Nephron (organoid): Measurements from ENCODE around the gene EHD4.

Experiments used
- H3K27ac Mint-ChIP-seq, 3 experiments: 2 replicates each; pipeline ENCODE4 v1.8.0; 2020; ENCODE audit warnings: mixed read lengths in 3 of 3, mild to moderate bottlenecking in 2 of 3, moderate library complexity in 1 of 3
- H3K27me3 Mint-ChIP-seq: 2 replicates; pipeline ENCODE4 v1.8.0; 2021; ENCODE audit warnings: low read depth, mild to moderate bottlenecking, moderate library complexity, mixed read lengths
- H3K36me3 Mint-ChIP-seq: 2 replicates; pipeline ENCODE4 v1.8.0; 2020; ENCODE audit warnings: low read depth, mixed read lengths
- H3K4me1 Mint-ChIP-seq: 2 replicates; pipeline ENCODE4 v1.8.0; 2020; ENCODE audit warnings: mixed read lengths
- H3K4me3 Mint-ChIP-seq, 3 experiments: 2 replicates each; pipeline ENCODE4 v1.8.0; 2020; ENCODE audit warnings: mild to moderate bottlenecking in 3 of 3, mixed read lengths in 3 of 3, moderate library complexity in 2 of 3
- H3K9me3 Mint-ChIP-seq: 2 replicates; pipeline ENCODE4 v1.8.0; 2020; ENCODE audit warnings: mixed read lengths
- CTCF ChIP-seq, 3 experiments: fragments of 200-600 bp; sonication (generic); IDR thresholded peaks; one replicate each; pipeline ENCODE4 v1.5.0; 2021; ENCODE audit warnings: antibody characterized with exemption in 3 of 3; ENCODE audit not compliant: unreplicated experiment in 3 of 3

EHD4 gene

GRCh38 chr15:41852736-41853590, 119.4 kb downstream of the EHD4 start:
- H3K27ac Mint-ChIP-seq, result no peak overlapping the region
- H3K27me3 Mint-ChIP-seq, result peaks cover 4% of the 10 kb centered on the region

GRCh38 chr15:41851755-41852370, 120.5 kb downstream of the EHD4 start:
- Mint-ChIP-seq H3K36me3 (peaks cover 14% of the 10 kb centered on the region), H3K4me3 (no peak overlapping the region), H3K27me3 (peaks cover 4% of the 10 kb centered on the region), H3K9me3 (no peaks in the 10 kb centered on the region), H3K27ac (no peak overlapping the region), H3K4me1 (peaks cover 22% of the 10 kb centered on the region)
- TF ChIP-seq CTCF (IDR thresholded peaks at IDR 0.05; ENCODE audit: unreplicated experiment in 3 of 3), result no peak

More at GRCh38 chr15:41852736-41853590, 119.4 kb downstream of the EHD4 start:
- Mint-ChIP-seq H3K4me3 (no peak overlapping the region), H3K36me3 (peaks cover 7% of the 10 kb centered on the region), H3K4me1 (peaks cover 22% of the 10 kb centered on the region), H3K9me3 (no peaks in the 10 kb centered on the region)
- TF ChIP-seq CTCF (IDR thresholded peaks at IDR 0.05; ENCODE audit: unreplicated experiment in 3 of 3), result no peak

GRCh38 chr15:41851167-41851523, 121.2 kb downstream of the EHD4 start:
- H3K4me3 Mint-ChIP-seq, result no peak overlapping the region
- H3K4me1 Mint-ChIP-seq, result peaks cover 22% of the 10 kb centered on the region
- no peaks in the 10 kb centered on the region for H3K9me3 Mint-ChIP-seq
- TF ChIP-seq CTCF (IDR thresholded peaks at IDR 0.05; ENCODE audit: unreplicated experiment in 3 of 3), result no peak
- H3K27ac Mint-ChIP-seq, result no peak overlapping the region
- peaks cover 14% of the 10 kb centered on the region for H3K36me3 Mint-ChIP-seq
- H3K27me3 Mint-ChIP-seq, result peaks cover 4% of the 10 kb centered on the region

- Mint-ChIP-seq H3K4me1 (peaks cover 17% of the 10 kb centered on the region), H3K4me3 (no peak overlapping the region), H3K36me3 (peaks cover 14% of the 10 kb centered on the region)
Observed at GRCh38 chr15:41850482-41851166, 121.7 kb downstream of the EHD4 start.

GRCh38 chr15:41849861-41850260, 122.5 kb downstream of the EHD4 start:
- no peak for TF ChIP-seq CTCF (IDR thresholded peaks at IDR 0.05; ENCODE audit: unreplicated experiment in 3 of 3)
- Mint-ChIP-seq H3K9me3 (no peaks in the 10 kb centered on the region), H3K4me1 (peaks cover 9% of the 10 kb centered on the region), H3K36me3 (peaks cover 14% of the 10 kb centered on the region), H3K4me3 (no peak overlapping the region), H3K27me3 (peaks cover 4% of the 10 kb centered on the region), H3K27ac (no peak overlapping the region)

More at GRCh38 chr15:41850482-41851166, 121.7 kb downstream of the EHD4 start:
- no peaks in the 10 kb centered on the region for H3K9me3 Mint-ChIP-seq
- TF ChIP-seq CTCF (IDR thresholded peaks at IDR 0.05; ENCODE audit: unreplicated experiment in 3 of 3), result no peak
- H3K27me3 Mint-ChIP-seq, result peaks cover 4% of the 10 kb centered on the region
- peak overlapping the region in 1 of 3 experiments; percentile 64 for H3K27ac Mint-ChIP-seq
